ENCODE data around the gene FNDC5.
"Not testable (repeated sequence)": the region's sequence is repeated elsewhere in the genome, so short reads cannot be mapped to it uniquely, and the experiment has no call there.

FNDC5 gene

DNA sequence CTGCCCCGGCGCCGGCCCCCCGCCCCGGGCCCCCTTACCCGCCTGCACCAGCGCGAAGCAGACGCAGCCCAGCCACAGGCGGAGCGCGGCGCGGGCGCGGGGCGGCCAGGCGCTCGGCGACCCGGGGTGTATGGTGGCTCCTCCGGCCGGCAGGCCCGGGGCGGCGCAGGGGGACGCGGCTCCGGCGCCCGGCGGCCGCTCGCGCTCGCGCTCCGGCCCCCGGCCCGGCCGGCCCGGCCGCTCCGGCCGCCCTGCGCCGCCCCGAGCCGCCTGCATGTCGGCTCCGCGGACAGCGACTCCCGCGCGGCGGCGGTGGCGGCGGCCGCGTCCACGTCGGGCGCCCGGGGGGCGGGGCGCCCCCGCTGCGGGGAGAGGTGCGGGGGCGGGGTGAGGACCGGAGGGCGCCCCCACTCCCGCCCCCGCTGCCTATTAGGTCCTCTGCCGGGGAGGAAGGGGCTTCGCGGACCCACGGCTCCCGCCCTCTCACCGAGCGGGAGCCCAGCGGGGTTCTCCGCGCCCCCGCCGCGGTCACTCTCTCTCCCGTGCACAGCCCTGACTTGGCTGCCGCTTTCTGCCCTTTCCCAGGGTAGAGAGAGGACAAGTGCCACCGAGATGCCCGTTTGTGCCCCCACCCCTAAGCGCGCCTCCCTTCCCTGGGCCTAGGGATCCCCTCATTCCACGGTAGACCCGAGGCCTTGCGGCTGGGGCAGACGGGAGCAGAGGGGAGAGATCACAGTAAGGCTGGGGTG lies at the start of gene FNDC5:
Gene FNDC5 (minus strand): TSS at position 298 of the 749 bp plus-strand sequence.
- no peak for FAIRE-seq
- no peak for DNase-seq (ENCODE audit: extremely low spot score, insufficient read length, low read depth)

DNA sequence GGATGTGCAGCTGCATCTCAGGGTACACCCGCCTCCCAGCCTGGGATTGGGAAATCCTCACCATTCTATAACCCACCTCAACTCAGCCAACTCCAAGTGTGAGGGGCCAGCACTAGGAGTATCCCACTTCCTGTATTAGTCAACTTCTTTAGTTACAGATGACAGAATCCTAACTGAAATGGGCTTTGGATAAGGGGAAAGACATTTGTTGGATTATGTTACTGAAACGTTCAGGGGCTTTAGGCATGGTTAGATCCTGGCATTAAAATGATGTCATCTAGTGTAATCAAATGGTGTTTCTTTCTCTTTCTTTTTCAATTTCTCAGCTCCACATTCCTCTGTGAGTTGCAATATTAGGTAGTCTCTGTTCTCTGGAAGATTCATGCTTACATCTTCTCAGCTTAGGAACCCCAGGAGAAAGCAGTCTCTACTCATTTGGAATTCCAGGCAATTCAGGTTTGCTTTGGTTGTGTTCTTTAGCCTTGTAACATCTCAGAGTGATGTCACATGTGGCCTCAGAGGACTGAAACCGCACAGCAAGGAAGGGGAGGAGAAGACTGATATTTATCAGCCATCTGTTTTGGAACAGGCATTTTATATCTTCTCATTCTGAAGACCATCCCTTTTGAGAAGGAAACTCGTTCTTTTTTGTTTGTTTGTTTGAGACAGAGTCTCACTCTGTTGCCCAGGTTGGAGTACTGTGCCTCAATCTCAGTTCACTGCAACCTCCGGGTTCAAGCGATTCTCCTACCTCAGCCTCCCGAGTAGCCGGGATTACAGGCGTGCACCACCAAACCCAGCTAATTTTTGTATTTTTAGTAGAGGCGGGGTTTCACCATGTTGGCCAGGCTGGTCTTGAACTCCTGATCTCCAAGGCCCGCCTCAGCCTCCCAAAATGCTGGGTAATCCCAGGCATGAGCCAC lies 49.4 kb upstream of the FNDC5 start:
- DNase-seq (ENCODE audit: extremely low spot score, insufficient read length, low read depth) (no peak), FAIRE-seq (no peak)

DNA sequence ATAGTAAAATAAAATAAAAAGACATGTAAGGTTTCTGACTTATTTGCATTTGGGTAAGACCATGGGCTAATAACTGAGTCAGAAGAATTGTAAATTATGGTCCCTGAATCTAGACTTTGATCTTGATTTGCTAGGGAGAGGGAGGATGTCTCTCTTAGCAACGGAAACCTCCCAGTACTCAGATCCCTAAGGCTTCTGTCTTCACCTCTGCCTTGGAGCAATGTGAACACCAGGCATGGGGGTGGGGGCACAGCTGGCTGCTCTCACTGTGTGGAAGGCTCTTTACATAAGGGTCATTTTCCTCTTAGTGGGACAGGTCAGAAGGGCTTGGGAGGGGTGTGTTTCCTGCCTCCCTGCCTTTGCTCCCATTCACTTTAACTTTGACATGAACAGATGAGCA lies 47.5 kb upstream of the FNDC5 start:
- DNase-seq (ENCODE audit: extremely low spot score, insufficient read length, low read depth) (no peak), FAIRE-seq (no peak)

DNA sequence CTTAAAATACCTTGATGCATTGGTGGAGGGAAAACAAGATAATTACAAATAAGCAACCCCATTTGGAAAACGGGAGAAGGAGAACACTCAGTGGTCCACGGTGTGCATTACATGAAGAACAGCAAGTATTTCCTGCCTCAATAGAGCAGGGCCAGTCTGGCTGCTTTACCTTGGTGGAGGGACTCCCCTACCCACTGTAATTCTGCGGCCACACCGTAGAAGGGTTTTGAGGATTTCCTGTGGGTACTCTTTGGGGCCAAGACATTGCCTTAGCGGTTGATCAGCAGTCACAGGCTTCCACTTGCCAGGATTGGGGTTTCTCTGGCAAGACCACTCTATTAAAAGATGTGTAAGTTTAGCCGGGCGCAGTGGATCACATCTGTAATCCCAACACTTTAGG lies 46.8 kb upstream of the FNDC5 start:
- FAIRE-seq = no peak
- no peak for DNase-seq (ENCODE audit: extremely low spot score, insufficient read length, low read depth)

DNA sequence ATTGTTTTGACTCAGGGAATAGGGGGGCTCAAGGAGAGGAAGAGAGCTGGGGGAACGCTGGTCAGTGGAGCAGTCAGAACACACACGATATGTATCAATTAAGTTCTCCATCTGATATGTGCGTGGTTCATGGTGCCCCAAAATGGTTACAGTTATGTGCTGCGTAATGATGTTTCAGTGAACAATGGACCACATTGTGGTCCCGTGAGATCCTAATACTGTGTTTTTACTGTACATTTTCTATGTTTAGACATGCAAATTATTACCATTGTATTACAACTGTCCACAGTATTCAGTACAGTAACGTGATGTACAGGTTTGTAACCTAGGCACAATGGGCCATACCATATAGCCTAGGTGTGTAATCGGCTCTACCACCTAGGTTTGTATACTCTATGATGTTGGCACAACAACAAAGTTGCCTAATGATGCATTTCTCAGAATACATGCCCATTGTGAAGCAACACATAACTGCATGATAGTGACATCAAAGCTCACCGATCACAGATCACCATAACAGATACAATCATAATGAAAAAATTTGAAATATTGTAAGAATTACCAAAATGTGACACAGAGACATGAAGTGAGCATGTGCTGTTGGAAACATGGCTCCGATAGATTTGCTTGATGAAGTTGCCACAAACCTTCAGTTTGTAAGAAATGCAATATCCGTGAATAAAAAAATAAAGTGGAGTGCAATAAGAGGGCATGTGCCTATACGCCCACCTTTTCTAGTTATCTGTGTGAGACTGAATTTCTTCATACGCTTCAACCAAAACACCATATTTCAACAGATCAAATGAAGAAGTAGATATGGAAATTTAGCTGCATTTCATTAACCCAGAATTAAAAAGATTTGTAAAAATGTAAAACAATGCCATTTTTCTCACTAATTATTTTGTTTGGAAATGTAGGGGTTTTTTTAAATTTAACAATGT lies 45.3 kb upstream of the FNDC5 start:
- FAIRE-seq (no peak), DNase-seq (ENCODE audit: extremely low spot score, insufficient read length, low read depth) (no peak)

DNA sequence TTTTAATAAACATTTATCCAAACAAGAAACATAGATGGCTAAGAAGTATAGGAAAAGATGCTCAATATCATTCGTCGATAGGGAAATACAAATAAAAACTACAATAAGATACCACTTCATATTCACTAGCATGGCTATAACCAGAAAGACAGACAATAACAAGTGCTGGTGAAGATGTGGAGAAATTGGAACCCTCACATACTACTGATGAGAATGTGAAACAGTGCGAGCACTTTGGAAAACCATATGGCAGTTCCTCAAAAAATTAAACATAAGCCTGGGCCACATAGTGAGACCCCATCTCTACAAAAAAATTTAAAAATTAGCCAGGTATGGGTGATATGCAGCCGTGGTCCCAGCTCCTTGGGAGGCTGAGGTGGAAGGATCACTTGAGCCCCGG lies 39.6 kb upstream of the FNDC5 start:
- DNase-seq (ENCODE audit: extremely low spot score, insufficient read length, low read depth) = no peak
- FAIRE-seq = no peak

DNA sequence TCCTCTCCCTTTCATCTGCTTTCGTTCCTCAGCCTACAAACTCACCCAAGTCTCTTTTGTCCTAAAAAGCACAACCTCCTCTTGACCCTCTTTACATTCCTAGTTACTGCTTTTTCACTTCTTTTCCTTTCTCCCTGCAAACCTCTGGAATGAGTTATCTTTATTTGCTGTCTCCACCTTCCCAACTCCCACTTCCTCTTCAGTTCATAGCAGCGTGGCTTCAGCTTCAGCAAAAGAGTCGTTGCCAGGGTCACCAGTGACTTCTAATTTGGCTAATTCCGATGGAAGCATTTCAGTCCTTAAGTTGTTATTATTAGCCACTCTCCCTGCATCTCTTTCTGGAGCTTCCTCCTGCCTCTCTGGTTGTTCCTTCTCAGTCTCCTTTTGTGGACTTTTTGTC lies 36.7 kb upstream of the FNDC5 start:
- no peak for DNase-seq (ENCODE audit: extremely low spot score, insufficient read length, low read depth)
- FAIRE-seq = no peak

DNA sequence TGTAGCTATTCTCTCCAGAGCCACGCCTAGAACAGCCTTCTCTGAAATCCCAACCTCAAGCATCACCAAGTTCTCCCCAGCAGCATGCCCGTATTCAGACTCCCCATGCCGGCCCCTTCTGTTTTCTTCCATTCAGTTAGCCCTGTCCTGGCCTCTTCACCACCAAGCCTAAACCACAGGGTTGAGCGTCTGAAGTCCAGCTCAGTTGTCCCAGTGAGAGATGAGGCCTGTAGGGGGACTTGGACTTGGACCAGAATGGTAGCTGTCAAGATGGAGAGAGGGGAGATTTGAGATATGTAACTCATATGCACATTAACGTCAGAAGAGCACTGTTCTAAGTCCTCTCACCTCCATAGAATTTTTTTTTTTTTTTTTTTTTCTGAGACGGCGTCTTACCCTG lies 35.9 kb upstream of the FNDC5 start:
- no peak for DNase-seq (ENCODE audit: extremely low spot score, insufficient read length, low read depth)
- no peak for FAIRE-seq

DNA sequence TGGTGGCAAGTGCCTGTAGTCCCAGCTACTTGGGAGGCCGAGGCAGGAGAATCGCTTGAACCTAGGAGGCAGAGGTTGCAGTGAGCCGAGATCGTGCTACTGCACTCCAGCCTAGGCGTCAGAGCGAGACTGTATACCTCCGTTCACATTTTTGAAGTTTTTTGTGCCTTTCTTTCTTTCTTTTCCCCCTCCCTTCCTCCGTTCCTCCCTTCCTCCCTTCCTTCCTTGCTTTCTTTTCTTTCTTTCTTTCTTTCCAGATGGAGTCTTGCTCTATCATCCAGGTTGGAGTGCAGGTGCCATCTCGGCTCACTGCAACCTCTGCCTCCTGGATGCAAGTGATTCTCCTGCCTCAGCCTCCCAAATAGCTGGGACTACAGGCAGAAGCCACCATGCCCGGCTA lies 34.9 kb upstream of the FNDC5 start:
- DNase-seq (ENCODE audit: extremely low spot score, insufficient read length, low read depth); FAIRE-seq: not testable (repeated sequence)

DNA sequence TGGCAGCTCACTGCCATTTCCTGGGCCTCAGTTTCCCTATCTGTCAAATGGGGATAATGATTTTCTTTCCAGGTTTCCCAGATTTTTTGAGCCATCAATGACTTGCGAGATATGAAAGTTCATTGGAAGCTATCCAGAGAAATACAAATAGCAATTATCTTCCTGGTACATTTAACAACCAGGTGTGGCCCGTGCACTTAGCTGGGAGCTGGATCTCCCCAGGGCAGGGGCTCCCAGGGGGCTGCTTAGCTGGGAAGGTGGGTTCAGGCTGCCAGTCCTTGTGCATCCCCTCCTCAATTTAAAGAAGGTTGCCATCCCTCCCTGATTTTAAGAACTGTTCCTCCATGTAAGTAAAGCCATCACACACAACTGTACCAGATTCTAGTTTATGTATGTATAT lies 34.1 kb upstream of the FNDC5 start:
- DNase-seq (ENCODE audit: extremely low spot score, insufficient read length, low read depth) (no peak), FAIRE-seq (no peak)

DNA sequence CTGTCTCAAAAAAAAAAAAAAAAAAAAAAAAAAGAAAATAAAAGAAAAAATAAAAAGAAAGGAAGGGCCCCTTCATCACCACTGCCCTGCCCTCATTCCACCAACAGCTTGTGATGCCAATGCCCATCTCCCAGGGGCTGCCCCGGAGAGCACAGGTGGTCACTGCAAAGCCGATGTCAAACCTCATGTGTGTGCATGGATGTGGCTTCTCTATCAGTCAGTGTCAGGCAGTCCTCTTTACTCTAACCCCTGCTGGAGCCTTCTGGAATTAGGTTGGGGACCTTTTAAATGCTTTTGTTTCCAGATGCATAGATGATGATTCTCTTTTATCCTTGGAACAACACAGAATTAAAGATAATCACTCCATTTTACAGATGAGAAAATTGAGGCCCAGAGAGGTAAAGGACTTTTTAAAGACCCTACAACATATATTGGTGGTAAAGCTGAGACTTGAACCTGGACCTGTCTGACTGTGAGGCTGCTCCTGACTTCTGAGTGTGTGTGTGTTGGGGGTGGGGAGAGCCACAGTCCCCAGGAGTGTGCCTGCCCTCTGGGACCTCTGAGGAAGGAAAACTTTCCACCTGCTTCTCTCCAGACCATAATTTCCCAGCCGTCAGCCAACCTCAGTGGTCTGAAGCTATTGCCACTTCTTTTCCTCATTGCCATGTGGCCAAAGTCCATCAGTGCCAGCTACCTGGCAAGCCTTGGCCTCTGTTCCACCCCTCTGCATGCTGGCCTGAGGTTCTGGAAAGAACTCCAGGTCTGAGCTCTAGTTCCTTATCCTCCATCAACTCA lies 33.5 kb upstream of the FNDC5 start:
- FAIRE-seq (no peak), DNase-seq (ENCODE audit: extremely low spot score, insufficient read length, low read depth) (no peak)

DNA sequence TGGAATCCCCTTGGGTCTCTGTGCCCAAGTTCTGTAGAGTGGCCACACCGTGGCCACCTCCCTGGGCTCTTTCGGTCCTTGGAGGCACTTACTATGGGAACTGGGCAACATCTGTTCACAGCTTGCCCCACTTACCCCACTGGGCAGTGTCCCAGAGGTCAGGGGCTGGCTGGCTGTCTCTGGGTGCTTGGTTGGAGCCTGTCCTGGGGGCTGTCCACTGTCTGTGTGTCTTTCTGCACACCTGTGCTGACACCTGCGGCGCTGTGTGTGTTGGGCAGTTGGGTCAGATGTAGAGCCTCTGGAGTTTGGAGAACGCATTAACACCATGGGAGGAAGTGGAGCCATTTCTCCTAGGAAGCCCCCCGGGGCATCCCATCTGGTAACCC lies 31.8 kb upstream of the FNDC5 start:
- no peak for DNase-seq (ENCODE audit: extremely low spot score, insufficient read length, low read depth)
- FAIRE-seq = no peak

DNA sequence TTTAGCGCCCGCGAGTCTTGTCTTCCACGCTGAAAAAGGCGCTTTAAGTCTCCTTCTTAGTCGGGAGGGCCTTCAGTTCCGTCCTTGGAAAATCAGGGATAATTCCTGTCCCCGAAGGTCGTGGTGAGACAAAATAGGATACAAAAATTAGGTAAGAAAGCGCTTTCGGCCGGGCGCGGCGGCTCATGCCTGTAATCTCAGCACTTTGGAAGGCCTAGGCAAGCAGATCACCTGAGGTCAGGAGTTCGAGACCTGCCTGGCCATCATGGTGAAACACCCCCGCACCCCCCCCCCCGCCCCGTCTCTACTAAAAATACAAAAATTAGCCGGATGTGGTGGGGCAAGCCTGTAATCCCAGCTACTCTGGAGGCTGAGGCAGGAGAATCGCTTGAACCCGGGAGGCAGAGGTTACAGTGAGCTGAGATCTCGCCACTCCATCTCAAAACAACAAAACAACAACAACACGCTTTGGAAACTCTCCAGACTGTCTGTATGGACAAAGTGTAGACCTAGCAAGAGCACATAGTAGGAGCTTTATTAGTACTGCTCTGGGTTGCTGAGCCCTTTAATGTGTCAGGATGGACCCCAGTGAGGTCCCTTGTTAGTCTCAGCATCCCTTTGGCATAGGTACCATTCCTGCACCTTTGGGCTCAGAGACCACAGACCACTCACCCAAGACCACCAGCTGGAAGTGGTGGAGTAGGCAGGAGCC lies 31.3 kb upstream of the FNDC5 start:
- FAIRE-seq (no peak), DNase-seq (ENCODE audit: extremely low spot score, insufficient read length, low read depth) (no peak)

DNA sequence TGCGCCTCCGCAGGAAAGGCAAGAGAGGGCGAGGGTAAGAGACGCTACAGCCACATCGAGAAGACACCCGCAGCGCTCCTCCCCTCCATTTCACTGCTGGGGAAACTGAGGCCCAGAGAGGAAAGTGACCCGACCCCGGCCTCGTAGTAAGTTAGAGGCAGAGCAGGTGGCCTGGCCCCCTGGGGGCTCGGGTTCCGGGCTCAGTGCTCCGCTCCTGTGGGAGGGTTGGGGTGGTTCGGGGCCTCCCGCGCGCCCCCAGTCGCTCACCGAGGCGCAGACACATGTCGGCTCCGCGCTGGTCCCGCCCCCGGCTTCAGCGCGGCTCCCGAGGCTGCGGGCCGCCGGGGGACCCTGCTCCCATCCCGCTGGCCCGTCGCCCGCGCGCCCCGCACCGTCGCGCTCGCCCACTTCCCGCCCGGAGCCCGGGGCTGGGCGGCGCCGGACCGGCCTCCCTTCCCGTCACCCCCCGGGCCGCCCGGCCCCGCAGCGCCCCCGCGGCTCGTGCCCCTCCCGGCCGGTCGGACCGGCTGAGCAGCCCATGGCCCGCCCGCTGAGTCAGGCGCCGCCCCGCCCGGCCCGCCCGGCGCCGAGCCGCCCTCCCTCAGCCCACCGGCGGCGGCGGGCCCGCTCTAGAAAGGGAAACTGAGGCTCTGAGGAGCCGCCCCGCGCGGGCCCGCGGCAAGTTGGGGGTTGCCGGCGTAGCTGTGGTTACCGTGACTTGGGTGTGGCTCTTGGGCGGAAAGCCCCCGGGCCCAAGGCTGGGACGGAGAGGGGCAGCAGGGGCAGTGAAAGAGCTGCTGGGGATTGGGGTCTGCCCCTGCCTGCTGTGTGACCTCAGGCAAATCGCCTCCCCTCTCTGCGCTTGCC lies 30.5 kb upstream of the FNDC5 start, which contains the start of gene TMEM54:
Gene TMEM54 (minus strand): TSS at position 434 of the 867 bp plus-strand sequence. CDS start 151 bp downstream, at position 283.
- FAIRE-seq = no peak
- no peak for DNase-seq (ENCODE audit: extremely low spot score, insufficient read length, low read depth)

DNA sequence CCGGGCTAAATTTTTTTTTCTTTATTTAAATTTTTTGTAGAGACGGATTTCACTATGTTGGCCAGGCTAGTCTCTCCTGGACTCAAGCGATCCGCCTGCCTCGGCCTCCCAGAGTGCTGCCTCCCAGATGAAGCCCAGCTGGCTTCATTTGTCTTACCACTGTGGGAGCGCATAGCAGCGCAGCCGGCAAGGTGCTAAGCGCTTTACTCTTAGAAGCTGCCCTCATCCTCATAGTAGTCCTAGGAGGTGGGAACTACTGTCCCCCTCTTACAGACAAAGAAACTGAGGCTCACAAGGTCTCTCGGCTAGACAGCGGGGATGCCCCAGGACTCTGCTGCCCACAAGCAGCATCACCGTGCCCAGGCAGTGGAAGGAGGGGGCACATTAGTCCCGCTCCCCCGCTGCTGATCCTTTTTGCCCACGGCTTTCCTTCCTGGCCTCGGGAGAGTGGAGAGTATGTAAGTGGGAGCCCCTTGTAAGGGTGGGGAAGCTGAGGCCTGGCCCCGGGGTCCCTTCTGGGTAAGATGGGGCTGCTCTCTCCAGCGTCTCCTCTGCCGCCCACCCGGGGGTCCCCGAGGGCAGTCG lies 29.8 kb upstream of the FNDC5 start:
- no peak for DNase-seq (ENCODE audit: extremely low spot score, insufficient read length, low read depth)
- no peak for FAIRE-seq

DNA sequence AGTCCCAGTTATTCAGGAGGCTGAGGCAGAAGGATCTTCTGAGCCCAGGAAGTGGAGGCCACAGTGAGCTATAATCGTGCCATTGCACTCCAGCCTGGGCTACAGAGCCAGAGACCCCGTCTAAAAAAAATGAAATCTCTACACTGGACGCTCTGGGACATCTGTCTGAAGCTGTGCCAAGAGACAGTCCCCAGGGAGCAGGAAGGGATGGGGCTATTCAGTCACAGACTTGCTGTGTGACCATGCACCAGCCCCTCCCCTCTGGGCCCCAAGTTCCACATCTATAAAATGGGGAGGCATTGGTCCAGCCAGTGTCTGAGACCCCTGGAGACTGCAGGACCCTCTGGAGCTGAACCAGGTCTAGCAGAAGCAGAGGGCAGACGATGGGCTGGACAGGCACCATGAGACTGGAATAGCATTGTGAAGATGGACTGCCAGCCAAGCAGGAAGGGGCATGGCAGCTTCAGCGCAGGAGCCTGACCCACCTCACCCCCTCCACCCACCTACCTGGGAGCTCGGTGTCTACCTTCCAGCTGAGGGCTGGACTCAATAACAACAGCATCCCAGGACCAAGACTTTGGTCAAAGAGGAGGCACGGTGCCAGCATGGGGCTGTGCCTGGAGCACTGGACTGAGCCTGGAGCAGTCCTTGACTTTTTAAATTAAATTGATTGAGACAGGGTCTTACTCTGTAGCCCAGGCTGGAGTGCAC lies 29.0 kb upstream of the FNDC5 start:
- DNase-seq (ENCODE audit: extremely low spot score, insufficient read length, low read depth) = no peak
- FAIRE-seq = no peak

DNA sequence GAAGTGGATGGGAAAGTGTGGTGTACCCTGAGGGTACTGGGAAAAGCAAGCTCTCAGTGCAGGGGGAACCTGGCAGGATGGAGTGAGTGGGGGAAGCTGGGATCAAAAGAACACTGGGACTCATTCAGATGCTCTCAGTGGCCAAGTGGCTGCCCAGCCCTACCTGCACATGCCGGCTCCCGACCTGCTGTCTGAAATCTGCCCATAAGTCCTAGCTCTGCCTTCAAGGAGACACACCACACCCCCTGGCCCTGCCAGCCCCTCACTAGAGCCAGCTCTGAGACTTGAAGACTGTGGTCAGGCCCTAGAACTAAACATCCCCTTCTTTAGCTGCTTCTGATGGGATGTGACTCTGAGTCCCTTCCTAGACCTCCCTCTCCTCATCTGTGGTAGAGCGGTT lies 28.2 kb upstream of the FNDC5 start:
- DNase-seq (ENCODE audit: extremely low spot score, insufficient read length, low read depth) (no peak), FAIRE-seq (no peak)
